ENCODE measurements around the gene CHRNB2. TPM values are rescaled to one million over a fixed set of nuclear protein-coding genes. Genes with fewer than 3 reads are reported as not detected.

CHRNB2 gene
- total and polyA plus RNA-seq, 9 of the 15 experiments (the other 6 are each of a cell fraction or from before 2014, with no cell fraction given), result 0.01 TPM; not detected in 8

GRCh38 chr1:154567386-154568156 is at the start of gene CHRNB2 (continued):
- TF ChIP-seq BCLAF1 (IDR thresholded peaks at IDR 0.05; ENCODE audit: borderline replicate concordance in 1 of 2, control insufficient read depth in 1 of 2, low read depth in 2 of 2, low read length in 1 of 2), result no peak
- 0 out of 2 replicates have a peak, but pooled peaks have one; percentile 88 for TF ChIP-seq RERE (CRISPR knock-in tag; IDR thresholded peaks at IDR 0.05; ENCODE audit: borderline replicate concordance)
- no peak; the same call in 1 of the 2 replicates for TF ChIP-seq IRF1 (CRISPR knock-in tag; IDR thresholded peaks at IDR 0.05; ENCODE audit: borderline replicate concordance)
- TF ChIP-seq ZNF263 (CRISPR knock-in tag; IDR thresholded peaks at IDR 0.05; ENCODE audit: borderline replicate concordance), result peak; percentile 76
- TF ChIP-seq ZNF143 (CRISPR knock-in tag; IDR thresholded peaks at IDR 0.05), result 0 out of 2 replicates have a peak, but pooled peaks have one; percentile 51
- no peak for TF ChIP-seq TEAD2 (tag; IDR thresholded peaks at IDR 0.05)
- TF ChIP-seq KAT7 (CRISPR knock-in tag; IDR thresholded peaks at IDR 0.05; ENCODE audit: borderline replicate concordance), result peak; percentile 70; the same call in 1 of the 2 replicates
- TF ChIP-seq BRF1 (IDR thresholded peaks at IDR 0.05; ENCODE audit: borderline replicate concordance, extremely low read depth, insufficient read length), result no peak
- no peak for TF ChIP-seq FOXO4 (CRISPR knock-in tag; IDR thresholded peaks at IDR 0.05)
- no peak for TF ChIP-seq NFRKB (IDR thresholded peaks at IDR 0.05; ENCODE audit: low read depth)
- TF ChIP-seq CREB5 (CRISPR knock-in tag; IDR thresholded peaks at IDR 0.05), result no peak
- TF ChIP-seq EHMT2 (IDR thresholded peaks at IDR 0.05), result peak; percentile 94
- TF ChIP-seq FOXK1 (CRISPR knock-in tag; IDR thresholded peaks at IDR 0.05; ENCODE audit: borderline replicate concordance), result no peak
